ENCODE data around the gene NXPH1.

The NXPH1 gene

GRCh38 chr7:8612584-8612983 lies 179.2 kb downstream of the NXPH1 start:
- DNase-seq (ENCODE audit: extremely low read depth, low read depth), result no peak
- TF ChIP-seq CTCF (IDR thresholded peaks at IDR 0.05; ENCODE audit: low read depth, low read length), result no peak

- TF ChIP-seq CTCF (IDR thresholded peaks at IDR 0.05; ENCODE audit: low read depth, low read length), result no peak
- DNase-seq (ENCODE audit: extremely low read depth, low read depth), result no peak
Measured at GRCh38 chr7:8613191-8613590, 179.8 kb downstream of the NXPH1 start.

- no peak for TF ChIP-seq CTCF (IDR thresholded peaks at IDR 0.05; ENCODE audit: low read depth, low read length)
- no peak for DNase-seq (ENCODE audit: extremely low read depth, low read depth)
Measured at GRCh38 chr7:8615019-8615418, 181.6 kb downstream of the NXPH1 start.

GRCh38 chr7:8618441-8619070 lies 185.1 kb downstream of the NXPH1 start:
- no peak for DNase-seq (ENCODE audit: extremely low read depth, low read depth)
- TF ChIP-seq CTCF (IDR thresholded peaks at IDR 0.05; ENCODE audit: low read depth, low read length), result no peak

- TF ChIP-seq CTCF (IDR thresholded peaks at IDR 0.05; ENCODE audit: low read depth, low read length), result no peak
Measured at GRCh38 chr7:8620169-8620568, 186.8 kb downstream of the NXPH1 start.

GRCh38 chr7:8625612-8626011 lies 192.2 kb downstream of the NXPH1 start:
- DNase-seq (ENCODE audit: extremely low read depth, low read depth), result no peak
- no peak for TF ChIP-seq CTCF (IDR thresholded peaks at IDR 0.05; ENCODE audit: low read depth, low read length)

More at GRCh38 chr7:8620169-8620568, 186.8 kb downstream of the NXPH1 start:
- no peak for DNase-seq (ENCODE audit: extremely low read depth, low read depth)

- no peak for DNase-seq (ENCODE audit: extremely low read depth, low read depth)
- no peak for TF ChIP-seq CTCF (IDR thresholded peaks at IDR 0.05; ENCODE audit: low read depth, low read length)
Measured at GRCh38 chr7:8627325-8627724, 193.9 kb downstream of the NXPH1 start.

Data from AG09319 (cell line).